HG02642 (cell line): Measurements from ENCODE around the gene ALK.

Experiments
- ATAC-seq: cut with Tn5 transposase; IDR thresholded peaks from one replicate; pipeline ENCODE4 v1.9.1; 2021; ENCODE audit warnings: mild to moderate bottlenecking; ENCODE audit not compliant: unreplicated experiment, poor library complexity

The ALK gene

GRCh38 chr2:29224693-29225551, 696.5 kb downstream of the ALK start:
- no peak for ATAC-seq

DNA sequence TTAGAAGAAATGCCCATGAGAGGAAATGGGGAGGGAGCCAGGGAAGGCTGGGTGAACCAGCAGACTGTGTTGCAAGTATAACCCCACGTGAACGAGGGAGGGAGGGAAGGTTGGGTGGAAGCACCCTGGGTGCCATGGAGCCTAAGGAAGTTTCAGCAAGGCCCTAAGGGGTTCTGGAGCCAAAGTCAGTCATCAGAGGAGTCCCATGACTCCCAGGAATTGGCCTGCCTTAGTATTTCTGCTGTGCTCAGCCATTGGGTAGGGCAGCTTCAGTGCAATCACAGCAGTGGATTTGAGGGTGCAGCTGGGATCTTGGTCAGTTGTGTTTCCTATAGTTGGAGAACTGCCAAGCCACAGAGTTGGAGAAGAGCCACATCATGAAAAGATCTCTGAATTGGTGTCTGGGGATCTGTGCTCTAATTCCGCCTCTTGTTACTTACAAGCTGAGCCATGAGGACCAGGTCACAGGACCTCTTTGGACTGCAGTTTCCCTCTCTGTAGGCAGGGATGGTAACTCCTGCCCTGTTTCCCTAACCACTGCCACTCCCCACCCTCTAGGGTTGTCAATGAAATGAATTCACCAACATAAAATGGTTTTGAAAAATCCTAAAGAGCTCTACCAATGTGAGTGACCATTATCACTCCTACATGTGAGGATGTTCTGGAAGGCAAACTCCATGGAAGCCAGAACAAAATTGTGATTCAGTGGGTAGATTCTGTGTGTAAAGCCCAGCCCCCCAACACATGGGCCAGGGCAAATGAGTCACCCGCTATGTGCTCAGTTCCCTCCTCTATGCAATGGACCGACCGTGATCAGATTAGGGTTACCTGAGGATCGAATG, 697.3 kb downstream of the ALK start:
- no peak for ATAC-seq

DNA sequence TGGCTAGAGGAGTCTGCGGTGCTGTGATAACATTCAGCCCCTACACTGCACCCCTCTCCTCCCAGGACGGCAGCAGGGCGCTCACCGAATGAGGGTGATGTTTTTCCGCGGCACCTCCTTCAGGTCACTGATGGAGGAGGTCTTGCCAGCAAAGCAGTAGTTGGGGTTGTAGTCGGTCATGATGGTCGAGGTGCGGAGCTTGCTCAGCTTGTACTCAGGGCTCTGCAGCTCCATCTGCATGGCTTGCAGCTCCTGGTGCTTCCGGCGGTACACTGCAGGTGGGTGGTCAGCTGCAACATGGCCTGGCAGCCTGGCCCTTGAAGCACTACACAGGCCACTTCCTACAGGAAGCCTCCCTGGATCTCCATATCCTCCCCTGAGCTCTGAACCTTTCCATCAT, 698.1 kb downstream of the ALK start:
- no peak for ATAC-seq

DNA sequence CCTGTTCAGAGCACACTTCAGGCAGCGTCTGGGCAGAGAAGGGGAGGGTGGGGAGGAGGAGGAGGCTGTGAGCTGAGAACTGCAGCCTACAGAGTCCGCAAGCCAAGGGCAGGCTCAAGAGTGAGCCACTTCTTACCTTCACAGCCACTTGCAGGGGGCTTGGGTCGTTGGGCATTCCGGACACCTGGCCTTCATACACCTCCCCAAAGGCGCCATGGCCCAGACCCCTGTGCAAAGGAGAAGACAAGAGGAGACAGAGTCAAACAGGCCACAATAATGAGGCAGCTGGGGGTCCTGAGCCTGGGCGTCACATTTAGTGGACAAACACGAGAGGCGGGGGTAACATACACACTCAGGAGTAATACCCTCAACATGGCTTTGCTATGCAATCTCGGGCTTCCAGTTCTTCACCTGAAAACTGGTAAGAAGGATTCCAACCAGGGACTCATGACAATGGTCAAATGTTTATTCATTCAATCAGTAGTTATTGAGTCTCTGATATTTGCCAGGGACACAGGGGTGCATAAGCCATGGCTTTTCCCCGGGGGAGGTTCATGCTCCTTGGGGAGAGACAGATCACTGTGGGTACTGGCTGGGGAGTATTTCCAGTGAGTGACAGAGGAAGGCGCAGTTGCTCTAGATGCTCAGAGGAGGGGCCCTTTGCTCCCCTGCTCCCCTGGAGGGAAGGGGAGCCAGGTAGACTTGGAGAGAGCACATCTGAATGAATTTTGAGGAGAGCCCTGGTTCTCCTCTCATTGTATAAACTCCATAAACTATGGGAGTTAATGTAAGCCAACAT, 698.8 kb downstream of the ALK start:
- ATAC-seq, result no peak

DNA sequence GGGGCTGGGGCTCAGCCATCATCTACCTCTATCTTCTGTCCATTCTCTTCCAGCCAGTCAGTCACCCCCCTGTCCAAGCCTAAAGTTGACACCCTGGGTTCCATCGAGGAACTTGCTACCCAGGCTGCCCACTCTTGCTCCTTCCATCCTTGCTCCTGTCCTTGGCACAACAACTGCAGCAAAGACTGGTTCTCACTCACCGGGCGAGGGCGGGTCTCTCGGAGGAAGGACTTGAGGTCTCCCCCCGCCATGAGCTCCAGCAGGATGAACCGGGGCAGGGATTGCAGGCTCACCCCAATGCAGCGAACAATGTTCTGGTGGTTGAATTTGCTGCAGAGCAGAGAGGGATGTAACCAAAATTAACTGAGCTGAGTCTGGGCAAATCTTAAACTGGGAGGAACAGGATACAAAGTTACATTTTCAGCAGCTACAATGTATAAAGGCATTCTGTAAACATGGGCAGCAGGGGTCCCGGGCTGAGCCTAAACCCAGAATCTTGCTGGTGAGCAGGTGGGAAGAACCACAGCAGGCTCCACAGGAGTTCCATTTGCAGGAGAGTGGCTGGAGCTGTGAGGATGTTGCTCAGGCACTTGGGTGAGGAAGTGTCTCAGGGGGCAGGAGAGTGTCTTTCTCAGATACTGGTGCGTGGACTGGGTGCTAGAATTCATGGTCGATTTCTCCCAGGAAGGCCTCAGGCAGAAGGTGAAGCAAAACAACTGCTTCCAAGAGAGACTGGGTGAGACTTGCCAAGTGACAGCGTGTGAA, 700.7 kb downstream of the ALK start:
- ATAC-seq, result no peak

GRCh38 chr2:29219374-29219773, 702.0 kb downstream of the ALK start:
- ATAC-seq, result no peak

GRCh38 chr2:29218550-29219125, 702.7 kb downstream of the ALK start:
- no peak for ATAC-seq

DNA sequence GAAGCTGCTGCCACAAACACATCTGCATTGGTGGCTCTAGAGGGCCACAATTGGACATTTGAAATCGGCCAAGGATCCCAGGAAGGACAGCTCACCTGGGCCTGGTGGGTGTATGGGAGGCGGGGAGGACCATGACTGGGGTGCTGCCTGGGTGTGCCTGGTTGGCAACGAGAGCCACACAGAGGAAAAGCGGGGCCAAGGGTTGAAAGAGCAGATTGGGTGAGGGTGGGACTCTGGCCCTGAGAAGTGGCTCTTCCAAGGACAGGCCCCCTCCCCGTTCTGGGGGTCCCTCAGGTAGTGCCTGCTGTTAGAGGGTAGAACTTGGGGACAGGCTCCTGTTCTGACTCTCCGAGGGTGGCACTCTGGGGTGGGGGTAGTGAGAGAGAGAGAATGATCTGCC, 703.3 kb downstream of the ALK start:
- no peak for ATAC-seq

- no peak for ATAC-seq
Measured at GRCh38 chr2:29216609-29216909, 704.8 kb downstream of the ALK start.

GRCh38 chr2:29215739-29216608, 705.4 kb downstream of the ALK start:
- no peak for ATAC-seq

- no peak for ATAC-seq
Measured at GRCh38 chr2:29215073-29215472, 706.3 kb downstream of the ALK start.

DNA sequence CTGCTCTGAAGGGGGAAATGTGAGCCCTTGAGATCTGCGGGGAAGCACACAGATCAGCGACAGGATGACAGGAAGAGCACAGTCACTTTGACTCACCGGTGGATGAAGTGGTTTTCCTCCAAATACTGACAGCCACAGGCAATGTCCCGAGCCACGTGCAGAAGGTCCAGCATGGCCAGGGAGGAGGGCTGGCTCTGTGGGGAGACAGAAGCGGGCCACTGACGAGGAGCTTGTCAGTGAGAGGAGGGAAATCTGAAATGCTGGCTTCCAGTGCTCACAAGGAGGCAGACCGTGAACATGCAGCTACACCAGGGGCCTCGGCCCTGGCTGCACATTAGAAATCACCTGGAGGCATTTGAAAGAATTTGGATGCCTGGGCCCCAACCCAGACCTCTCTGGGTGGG, 707.5 kb downstream of the ALK start:
- ATAC-seq, result no peak

DNA sequence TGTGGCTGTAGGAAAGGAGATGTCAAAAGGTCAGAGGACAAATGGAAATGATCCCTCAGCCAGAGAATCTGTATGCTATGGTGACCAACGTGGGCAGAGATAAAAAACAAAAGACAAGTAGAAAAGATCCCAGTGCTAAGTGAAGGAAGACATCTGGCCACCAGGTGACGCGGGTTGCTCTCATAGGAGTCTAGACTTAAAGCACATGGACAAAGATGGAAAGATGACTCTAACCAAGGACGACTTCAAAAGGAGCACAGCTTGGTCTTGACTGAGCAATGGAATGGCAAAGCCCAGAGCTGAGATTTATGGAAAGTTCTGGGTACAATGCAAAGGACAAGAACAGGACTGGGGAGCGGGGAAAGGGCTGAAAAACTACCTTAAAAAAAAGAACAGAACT, 709.4 kb downstream of the ALK start:
- no peak for ATAC-seq

- ATAC-seq, result no peak
Measured at GRCh38 chr2:29209551-29209950, 711.8 kb downstream of the ALK start.

GRCh38 chr2:29207352-29208148, 713.8 kb downstream of the ALK start:
- ATAC-seq, result no peak

DNA sequence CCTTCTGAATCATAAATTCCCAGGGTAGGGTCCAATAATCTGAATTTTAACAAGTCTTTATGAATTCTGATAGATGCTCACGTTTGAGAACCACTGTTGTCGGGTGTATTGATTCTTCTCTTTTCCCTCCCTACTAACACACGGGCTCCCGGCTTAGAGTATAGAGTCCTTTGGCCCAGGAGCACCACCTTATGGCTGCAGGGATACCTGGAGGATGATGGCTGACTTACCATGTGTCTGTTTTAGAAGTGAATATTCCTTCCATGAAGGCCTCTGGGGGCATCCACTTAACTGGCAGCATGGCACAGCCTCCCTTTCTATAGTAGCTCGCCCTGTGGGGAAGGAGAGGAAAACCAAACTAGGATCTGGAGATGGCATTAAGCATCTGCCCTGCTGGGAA, 714.4 kb downstream of the ALK start:
- no peak for ATAC-seq

GRCh38 chr2:29202819-29203495, 718.4 kb downstream of the ALK start:
- no peak for ATAC-seq

DNA sequence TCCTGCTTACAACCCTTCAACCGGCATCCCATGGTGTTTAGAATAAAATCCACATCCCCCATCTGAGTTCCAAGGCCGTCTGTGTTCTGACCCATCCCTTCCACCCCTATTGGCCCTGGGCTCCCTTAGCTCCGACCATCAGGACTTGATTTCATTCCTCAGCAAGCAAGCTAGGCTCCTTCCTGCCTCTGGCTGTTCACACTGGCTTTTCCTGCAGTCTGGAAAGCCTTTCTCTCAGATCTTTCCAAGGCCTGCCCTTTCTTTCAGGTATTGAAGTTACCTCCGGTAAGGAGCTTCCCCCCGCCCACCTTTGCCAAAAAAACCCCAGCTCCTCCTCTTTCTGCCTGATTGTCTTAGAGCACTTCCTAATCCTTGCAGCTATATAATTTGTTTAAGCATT, 719.4 kb downstream of the ALK start:
- ATAC-seq, result no peak
